Prostate gland (tissue), 2 donors: Measurements from ENCODE around the gene ZNF667.

Experiments
- POLR2A ChIP-seq: fragments of 450-650 bp; IDR thresholded peaks from one replicate; pipeline ENCODE4 v1.6.1; 2016; ENCODE audit warnings: antibody characterized with exemption, mild to moderate bottlenecking
- POLR2AphosphoS5 ChIP-seq: sonication (generic); formaldehyde crosslinking; IDR thresholded peaks from one replicate; pipeline ENCODE4 v1.6.1; 2017; ENCODE audit warnings: antibody characterized with exemption
- TF ChIP-seq, protein P1 (sequence below), 4 experiments: fragments of 200-600 bp in 2 of 4; fragments of 450-650 bp in 2 of 4; sonication (generic) in 2 of 4; IDR thresholded peaks; 1 replicate in 3 of 4; 2 replicates in 1 of 4; pipeline ENCODE4 v1.5.1; 2016 to 2019; ENCODE audit warnings: antibody characterized with exemption in 4 of 4, mild to moderate bottlenecking in 2 of 4, moderate library complexity in 2 of 4

DNA sequence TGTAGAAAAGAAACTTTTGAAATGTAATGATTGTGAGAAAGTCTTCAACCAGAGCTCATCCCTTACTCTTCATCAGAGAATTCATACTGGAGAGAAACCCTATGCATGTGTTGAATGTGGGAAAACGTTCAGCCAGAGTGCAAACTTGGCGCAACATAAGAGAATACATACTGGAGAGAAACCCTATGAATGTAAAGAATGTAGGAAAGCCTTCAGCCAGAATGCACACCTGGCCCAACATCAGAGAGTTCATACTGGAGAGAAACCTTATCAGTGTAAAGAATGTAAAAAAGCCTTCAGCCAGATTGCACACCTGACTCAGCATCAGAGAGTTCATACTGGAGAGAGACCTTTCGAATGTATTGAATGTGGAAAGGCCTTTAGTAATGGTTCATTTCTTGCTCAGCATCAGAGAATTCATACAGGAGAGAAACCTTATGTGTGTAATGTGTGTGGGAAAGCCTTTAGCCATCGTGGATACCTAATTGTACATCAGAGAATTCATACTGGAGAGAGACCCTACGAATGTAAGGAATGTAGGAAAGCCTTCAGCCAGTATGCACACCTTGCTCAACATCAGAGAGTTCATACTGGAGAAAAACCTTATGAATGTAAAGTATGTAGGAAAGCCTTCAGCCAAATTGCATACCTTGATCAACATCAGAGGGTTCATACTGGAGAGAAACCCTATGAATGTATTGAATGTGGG lies 53.7 kb downstream of the ZNF667 start:
- TF ChIP-seq, protein P1, sequence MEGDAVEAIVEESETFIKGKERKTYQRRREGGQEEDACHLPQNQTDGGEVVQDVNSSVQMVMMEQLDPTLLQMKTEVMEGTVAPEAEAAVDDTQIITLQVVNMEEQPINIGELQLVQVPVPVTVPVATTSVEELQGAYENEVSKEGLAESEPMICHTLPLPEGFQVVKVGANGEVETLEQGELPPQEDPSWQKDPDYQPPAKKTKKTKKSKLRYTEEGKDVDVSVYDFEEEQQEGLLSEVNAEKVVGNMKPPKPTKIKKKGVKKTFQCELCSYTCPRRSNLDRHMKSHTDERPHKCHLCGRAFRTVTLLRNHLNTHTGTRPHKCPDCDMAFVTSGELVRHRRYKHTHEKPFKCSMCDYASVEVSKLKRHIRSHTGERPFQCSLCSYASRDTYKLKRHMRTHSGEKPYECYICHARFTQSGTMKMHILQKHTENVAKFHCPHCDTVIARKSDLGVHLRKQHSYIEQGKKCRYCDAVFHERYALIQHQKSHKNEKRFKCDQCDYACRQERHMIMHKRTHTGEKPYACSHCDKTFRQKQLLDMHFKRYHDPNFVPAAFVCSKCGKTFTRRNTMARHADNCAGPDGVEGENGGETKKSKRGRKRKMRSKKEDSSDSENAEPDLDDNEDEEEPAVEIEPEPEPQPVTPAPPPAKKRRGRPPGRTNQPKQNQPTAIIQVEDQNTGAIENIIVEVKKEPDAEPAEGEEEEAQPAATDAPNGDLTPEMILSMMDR (IDR thresholded peaks at IDR 0.05): no peak
- TF ChIP-seq POLR2A: no peak
- TF ChIP-seq POLR2AphosphoS5: no peak
